Measurements from ENCODE around the gene FGF8.

The FGF8 gene

GRCh38 chr10:101725296-101726114 lies 50.4 kb downstream of the FGF8 start:
- no peaks in the 10 kb centered on the region for H4K20me1 ChIP-seq
- no peaks in the 10 kb centered on the region for H3K36me3 ChIP-seq
- peak overlapping the region in 9 of 11 experiments; percentile 2 to 34 (median 19); a peak in 11 of 22 replicates for H3K4me2 ChIP-seq
- peaks cover 7 to 13% (median 12%) of the 10 kb centered on the region in 10 experiments; a peak in 15 of 20 replicates for H3K4me1 ChIP-seq
- H3K9me3 ChIP-seq (replicated peaks in 1 of 11) = no peaks in the 10 kb centered on the region; a peak in 1 of 22 replicates
- no peak overlapping the region for H3K4me3 ChIP-seq
- no peaks in the 10 kb centered on the region for H3K27me3 ChIP-seq
- TF ChIP-seq Cebpa-rat (IDR thresholded peaks at IDR 0.05) = no peak
- H3K9ac ChIP-seq = no peak overlapping the region
- no peak overlapping the region for H3K27ac ChIP-seq

GRCh38 chr10:101724446-101724845 lies 51.5 kb downstream of the FGF8 start:
- no peak overlapping the region for H3K27ac ChIP-seq
- no peak for TF ChIP-seq Cebpa-rat (IDR thresholded peaks at IDR 0.05)
- peak overlapping the region in 1 of 11 experiments; percentile 25; a peak in 2 of 22 replicates for H3K4me2 ChIP-seq
- no peak overlapping the region for H3K4me3 ChIP-seq
- no peaks in the 10 kb centered on the region; a peak in 1 of 22 replicates for H3K9me3 ChIP-seq (replicated peaks in 1 of 11)
- no peak overlapping the region for H3K9ac ChIP-seq
- H3K27me3 ChIP-seq = no peaks in the 10 kb centered on the region
- H3K4me1 ChIP-seq = peaks cover 7 to 13% (median 12%) of the 10 kb centered on the region in 10 experiments; a peak in 15 of 20 replicates
- H3K36me3 ChIP-seq = no peaks in the 10 kb centered on the region
- no peaks in the 10 kb centered on the region for H4K20me1 ChIP-seq

GRCh38 chr10:101723176-101723575 lies 52.7 kb downstream of the FGF8 start:
- Histone ChIP-seq H3K9me3 (replicated peaks in 1 of 11) (no peaks in the 10 kb centered on the region), H3K4me2 (no peak overlapping the region), H3K4me3 (no peak overlapping the region), H3K9ac (no peak overlapping the region), H3K36me3 (no peaks in the 10 kb centered on the region), H3K4me1 (peaks cover 7 to 13% (median 12%) of the 10 kb centered on the region in 10 experiments; a peak in 15 of 20 replicates), H3K27ac (no peak overlapping the region), H3K27me3 (no peaks in the 10 kb centered on the region), H4K20me1 (no peaks in the 10 kb centered on the region)
- no peak for TF ChIP-seq Cebpa-rat (IDR thresholded peaks at IDR 0.05)

GRCh38 chr10:101721806-101722205 lies 54.1 kb downstream of the FGF8 start:
- H4K20me1 ChIP-seq = no peaks in the 10 kb centered on the region
- no peaks in the 10 kb centered on the region for H3K27me3 ChIP-seq
- no peak overlapping the region for H3K4me2 ChIP-seq
- TF ChIP-seq Cebpa-rat (IDR thresholded peaks at IDR 0.05) = no peak
- H3K27ac ChIP-seq = no peak overlapping the region
- H3K9ac ChIP-seq = no peak overlapping the region
- peaks cover 7 to 13% (median 12%) of the 10 kb centered on the region in 10 experiments; a peak in 15 of 20 replicates for H3K4me1 ChIP-seq
- H3K36me3 ChIP-seq = no peaks in the 10 kb centered on the region
- no peak overlapping the region for H3K4me3 ChIP-seq
- H3K9me3 ChIP-seq (replicated peaks in 1 of 11) = no peaks in the 10 kb centered on the region

- TF ChIP-seq Cebpa-rat (IDR thresholded peaks at IDR 0.05) = no peak
- Histone ChIP-seq H3K36me3 (no peaks in the 10 kb centered on the region), H3K4me3 (no peak overlapping the region)
Measured at GRCh38 chr10:101720606-101721230, 55.2 kb downstream of the FGF8 start.

More at GRCh38 chr10:101720606-101721230, 55.2 kb downstream of the FGF8 start:
- H3K27me3 ChIP-seq = no peaks in the 10 kb centered on the region
- H3K9ac ChIP-seq = no peak overlapping the region
- H3K4me1 ChIP-seq = peaks cover 7 to 12% (median 10%) of the 10 kb centered on the region in 10 experiments; a peak in 15 of 20 replicates
- H4K20me1 ChIP-seq = no peaks in the 10 kb centered on the region
- H3K4me2 ChIP-seq = no peak overlapping the region
- no peak overlapping the region for H3K27ac ChIP-seq
- H3K9me3 ChIP-seq (replicated peaks in 1 of 11) = no peaks in the 10 kb centered on the region
